ENCODE measurements around the gene EXOC2. TPM values are rescaled to one million over a fixed set of nuclear protein-coding genes. Genes with fewer than 3 reads are reported as not detected.
A peak's percentile ranks its signal among the peaks of the same experiment; 100 is the strongest.

The EXOC2 gene
- total RNA-seq, 2 donors from 2014 or later, result 34.0 to 46.1 TPM

- H3K4me3 Mint-ChIP-seq, result no peak overlapping the region
- no peak for ATAC-seq
These were observed 188.4 kb downstream of the EXOC2 start for GRCh38 chr6:504446-504980.

DNA sequence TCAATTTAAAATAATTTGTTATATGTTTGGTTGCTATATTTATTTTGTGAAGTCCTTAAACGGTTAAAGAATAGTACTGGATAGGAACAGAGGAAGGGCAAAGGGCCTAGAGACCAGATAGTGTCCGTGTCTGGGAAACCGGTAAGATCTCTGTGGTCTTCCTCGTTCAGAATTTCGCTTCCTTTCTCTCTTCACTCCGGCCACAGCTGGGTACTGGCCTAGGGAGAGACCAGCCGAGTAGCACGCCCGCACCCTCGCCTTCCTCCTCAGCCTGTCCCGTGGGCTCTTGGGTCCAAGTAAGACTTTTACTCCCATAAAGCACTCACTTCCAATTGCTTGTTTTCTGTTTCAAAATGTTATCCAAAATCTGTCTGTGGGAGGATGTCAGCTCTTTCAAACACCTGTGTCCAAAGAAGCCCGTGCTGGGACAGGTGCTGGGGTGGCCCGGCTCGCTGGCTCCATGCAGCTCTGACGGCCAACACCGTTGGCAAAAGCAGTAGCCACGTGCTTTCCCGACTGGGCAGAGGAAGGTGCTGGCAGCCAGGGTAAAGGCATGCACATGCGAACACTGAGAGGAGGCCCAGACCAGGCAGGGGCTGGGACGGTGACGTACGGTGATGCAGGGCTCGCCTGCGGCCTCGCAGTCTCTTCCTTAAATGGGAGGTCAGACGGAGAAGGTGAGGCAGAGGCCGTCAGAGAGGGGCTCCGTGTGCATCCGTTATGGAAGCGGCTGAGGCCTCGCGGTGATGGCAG is 189.2 kb downstream of the EXOC2 start:
- peaks cover 61 to 83% of the 10 kb centered on the region in 2 donors for H3K4me1 Mint-ChIP-seq (ENCODE audit: low read depth in 2 of 2)
- H3K9me3 Mint-ChIP-seq, result no peaks in the 10 kb centered on the region
- ATAC-seq (no peak), DNase-seq (ENCODE audit: low spot score) (no peak)
- peak overlapping the region; percentile 15 for H3K4me3 Mint-ChIP-seq
- peaks cover 5% of the 10 kb centered on the region for H3K36me3 Mint-ChIP-seq
- peak overlapping the region; percentile 84 to 91 for H3K27ac Mint-ChIP-seq
- no peaks in the 10 kb centered on the region for H3K27me3 Mint-ChIP-seq

More at GRCh38 chr6:504446-504980, 188.4 kb downstream of the EXOC2 start:
- DNase-seq (ENCODE audit: low spot score), result no peak
- Mint-ChIP-seq H3K36me3 (peaks cover 5% of the 10 kb centered on the region), H3K9me3 (no peaks in the 10 kb centered on the region), H3K27ac (peak overlapping the region; percentile 53 to 91), H3K27me3 (no peaks in the 10 kb centered on the region), H3K4me1 (ENCODE audit: low read depth in 2 of 2) (peaks cover 60 to 83% of the 10 kb centered on the region in 2 donors)

GRCh38 chr6:502761-503160 is 190.2 kb downstream of the EXOC2 start:
- H3K9me3 Mint-ChIP-seq, result no peaks in the 10 kb centered on the region
- peak overlapping the region; percentile 83 to 84 for H3K27ac Mint-ChIP-seq
- ATAC-seq (no peak), DNase-seq (ENCODE audit: low spot score) (no peak)
- H3K4me3 Mint-ChIP-seq, result peak overlapping the region; percentile 87
- peaks cover 9% of the 10 kb centered on the region for H3K36me3 Mint-ChIP-seq
- no peaks in the 10 kb centered on the region for H3K27me3 Mint-ChIP-seq
- peaks cover 59 to 79% of the 10 kb centered on the region in 2 donors for H3K4me1 Mint-ChIP-seq (ENCODE audit: low read depth in 2 of 2)

GRCh38 chr6:501891-502601 is 190.9 kb downstream of the EXOC2 start:
- DNase-seq (ENCODE audit: low spot score) (no peak), ATAC-seq (peak; percentile 52 to 66)
- Mint-ChIP-seq H3K27me3 (no peaks in the 10 kb centered on the region), H3K36me3 (peaks cover 9% of the 10 kb centered on the region), H3K4me1 (ENCODE audit: low read depth in 2 of 2) (peaks cover 55 to 80% of the 10 kb centered on the region in 2 donors), H3K9me3 (no peaks in the 10 kb centered on the region), H3K27ac (peak overlapping the region; percentile 83 to 84), H3K4me3 (peak overlapping the region; percentile 87)

DNA sequence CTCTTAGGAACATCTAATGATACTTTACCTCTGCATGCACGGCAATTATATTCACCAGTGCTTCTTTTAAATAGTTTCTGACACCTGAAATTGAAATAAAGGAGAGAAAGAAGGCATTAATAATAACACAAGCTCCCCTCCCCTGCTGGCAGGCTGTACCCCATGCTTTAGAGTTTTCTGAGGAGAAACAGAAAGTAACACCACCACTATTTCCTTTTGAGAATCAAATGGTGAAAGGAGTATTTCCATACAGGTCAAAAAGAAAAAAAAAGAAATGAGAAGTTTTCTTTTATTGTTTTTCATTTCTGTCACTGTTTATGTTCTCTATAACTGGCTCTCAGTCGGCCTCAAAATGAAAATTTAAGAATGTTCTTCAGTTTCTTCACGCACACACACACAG is 193.3 kb downstream of the EXOC2 start:
- H3K4me1 Mint-ChIP-seq (ENCODE audit: low read depth in 2 of 2), result peaks cover 38 to 60% of the 10 kb centered on the region in 2 donors
- H3K36me3 Mint-ChIP-seq, result peaks cover 13% of the 10 kb centered on the region
- peak; percentile 72 to 82 for ATAC-seq
- no peak for DNase-seq (ENCODE audit: low spot score)
- H3K27ac Mint-ChIP-seq, result peak overlapping the region; percentile 97 to 99
- H3K9me3 Mint-ChIP-seq, result no peaks in the 10 kb centered on the region
- no peaks in the 10 kb centered on the region for H3K27me3 Mint-ChIP-seq
- H3K4me3 Mint-ChIP-seq, result peak overlapping the region; percentile 90

GRCh38 chr6:498795-499231 is 194.1 kb downstream of the EXOC2 start:
- Mint-ChIP-seq H3K4me1 (ENCODE audit: low read depth in 2 of 2) (peaks cover 41 to 61% of the 10 kb centered on the region in 2 donors), H3K36me3 (peaks cover 13% of the 10 kb centered on the region), H3K4me3 (peak overlapping the region; percentile 90), H3K9me3 (no peaks in the 10 kb centered on the region), H3K27me3 (no peaks in the 10 kb centered on the region), H3K27ac (peak overlapping the region; percentile 97 to 99)
- DNase-seq (ENCODE audit: low spot score) (peak; percentile 75), ATAC-seq (peak; percentile 86 to 88)

DNA sequence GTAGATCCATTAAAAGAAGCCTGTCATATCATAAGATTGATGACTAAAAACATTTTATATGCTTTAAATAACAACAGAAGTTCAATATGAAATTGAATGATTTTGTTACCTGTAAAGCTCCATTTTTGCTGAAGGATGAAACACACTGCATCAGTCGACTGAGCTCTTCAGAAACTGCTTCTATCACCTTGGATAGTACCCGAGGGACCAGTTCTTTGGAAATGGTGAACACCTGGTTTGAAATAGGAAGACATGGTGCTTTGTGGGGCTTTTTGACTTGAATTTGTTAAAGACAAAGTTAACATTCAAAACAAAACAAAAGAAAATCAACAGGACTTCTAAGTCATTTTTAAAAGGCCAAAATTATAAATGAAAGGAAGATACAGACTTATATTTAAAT is 195.7 kb downstream of the EXOC2 start:
- Mint-ChIP-seq H3K9me3 (no peaks in the 10 kb centered on the region), H3K27me3 (no peaks in the 10 kb centered on the region), H3K27ac (peak overlapping the region; percentile 97 to 99), H3K4me1 (ENCODE audit: low read depth in 2 of 2) (peaks cover 46 to 66% of the 10 kb centered on the region in 2 donors), H3K4me3 (peak overlapping the region; percentile 58), H3K36me3 (peaks cover 11% of the 10 kb centered on the region)
- ATAC-seq (no peak), DNase-seq (ENCODE audit: low spot score) (no peak)

GRCh38 chr6:496649-497048 is 196.3 kb downstream of the EXOC2 start:
- H3K4me3 Mint-ChIP-seq, result peak overlapping the region; percentile 58
- H3K36me3 Mint-ChIP-seq, result peaks cover 13% of the 10 kb centered on the region
- no peaks in the 10 kb centered on the region for H3K9me3 Mint-ChIP-seq
- H3K27ac Mint-ChIP-seq, result peak overlapping the region; percentile 97 to 99
- DNase-seq (ENCODE audit: low spot score), result no peak
- ATAC-seq, result no peak
- H3K27me3 Mint-ChIP-seq, result no peaks in the 10 kb centered on the region
- H3K4me1 Mint-ChIP-seq (ENCODE audit: low read depth in 2 of 2), result peaks cover 46 to 66% of the 10 kb centered on the region in 2 donors

GRCh38 chr6:494394-494793 is 198.5 kb downstream of the EXOC2 start:
- Mint-ChIP-seq H3K36me3 (peaks cover 14% of the 10 kb centered on the region), H3K27ac (peak overlapping the region; percentile 88 to 94), H3K9me3 (no peaks in the 10 kb centered on the region), H3K4me3 (peak overlapping the region; percentile 87), H3K27me3 (no peaks in the 10 kb centered on the region), H3K4me1 (ENCODE audit: low read depth in 2 of 2) (peaks cover 53 to 71% of the 10 kb centered on the region in 2 donors)
- ATAC-seq, result no peak
- no peak for DNase-seq (ENCODE audit: low spot score)

DNA sequence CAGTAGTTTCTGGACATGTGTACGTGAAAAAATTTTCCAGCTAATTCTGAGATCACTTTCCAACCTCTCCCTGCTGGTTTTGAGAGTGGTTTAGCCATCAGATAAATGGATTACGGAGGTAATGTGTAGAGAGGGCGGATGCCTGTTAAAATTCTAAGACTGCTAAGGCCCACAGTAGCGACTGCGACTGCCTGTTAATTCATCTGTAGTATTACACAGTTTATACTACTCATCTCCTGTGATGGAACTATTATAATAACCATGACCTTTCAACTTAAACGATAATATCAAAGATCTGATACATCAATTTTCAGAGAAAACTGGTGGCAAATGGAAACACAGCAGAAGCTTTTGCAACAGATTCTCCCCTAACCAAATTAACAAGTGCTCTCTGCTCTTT is 199.1 kb downstream of the EXOC2 start:
- ATAC-seq (no peak), DNase-seq (ENCODE audit: low spot score) (no peak)
- H3K36me3 Mint-ChIP-seq, result peaks cover 20% of the 10 kb centered on the region
- no peaks in the 10 kb centered on the region for H3K27me3 Mint-ChIP-seq
- H3K27ac Mint-ChIP-seq, result peak overlapping the region; percentile 88 to 94
- H3K4me1 Mint-ChIP-seq (ENCODE audit: low read depth in 2 of 2), result peaks cover 53 to 71% of the 10 kb centered on the region in 2 donors
- H3K4me3 Mint-ChIP-seq, result peak overlapping the region; percentile 87
- no peaks in the 10 kb centered on the region for H3K9me3 Mint-ChIP-seq

DNA sequence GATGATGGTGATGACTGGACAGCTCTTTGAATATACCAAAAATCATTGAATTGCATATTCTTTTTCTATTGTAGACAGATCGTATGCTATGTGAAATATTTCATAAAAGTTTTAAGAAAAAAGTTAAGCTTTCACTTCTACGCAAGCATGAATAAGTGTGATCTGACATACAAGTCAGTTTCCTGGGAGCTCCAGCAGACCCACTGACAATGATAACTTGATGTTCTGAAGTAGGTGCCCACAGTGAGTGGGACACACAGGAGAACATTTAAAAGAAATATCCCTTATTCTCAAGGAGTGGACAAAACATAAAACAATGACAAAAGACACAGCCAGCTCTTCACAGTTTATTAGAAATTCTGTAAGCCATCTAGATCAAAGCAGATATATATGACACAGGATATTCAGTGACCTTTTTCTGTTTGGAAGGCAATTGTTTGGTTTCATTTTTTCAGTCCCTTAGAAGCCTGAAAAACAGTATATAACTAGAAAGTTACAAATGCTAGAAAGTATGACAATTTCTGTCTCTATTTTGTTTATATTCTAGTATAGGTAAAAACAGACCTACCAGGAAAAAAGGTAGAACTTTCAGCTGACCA is 200.0 kb downstream of the EXOC2 start:
- H3K36me3 Mint-ChIP-seq, result peaks cover 18% of the 10 kb centered on the region
- peak overlapping the region; percentile 87 for H3K4me3 Mint-ChIP-seq
- ATAC-seq (no peak), DNase-seq (ENCODE audit: low spot score) (no peak)
- no peaks in the 10 kb centered on the region for H3K27me3 Mint-ChIP-seq
- H3K27ac Mint-ChIP-seq, result peak overlapping the region; percentile 88 to 94
- peaks cover 49 to 68% of the 10 kb centered on the region in 2 donors for H3K4me1 Mint-ChIP-seq (ENCODE audit: low read depth in 2 of 2)
- no peaks in the 10 kb centered on the region for H3K9me3 Mint-ChIP-seq

DNA sequence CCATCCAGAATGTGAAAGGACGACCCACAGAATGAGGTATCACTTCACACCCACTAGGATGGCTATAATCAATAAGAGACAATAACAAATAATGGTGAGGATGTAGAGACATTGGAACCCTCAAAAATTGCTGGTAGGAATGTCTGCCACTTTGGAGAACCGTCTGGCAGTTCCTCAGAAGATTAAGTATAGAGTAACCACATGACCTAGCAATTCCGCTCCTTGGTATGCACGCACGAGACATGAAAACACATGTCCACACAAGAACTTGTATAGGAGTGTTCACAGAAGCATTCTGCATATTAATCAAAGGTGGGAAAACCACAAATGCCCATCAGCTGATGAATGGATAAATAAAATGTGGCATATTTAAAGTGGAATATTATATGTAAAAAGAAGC is 200.8 kb downstream of the EXOC2 start:
- Mint-ChIP-seq H3K27ac (peak overlapping the region; percentile 88 to 94), H3K27me3 (no peaks in the 10 kb centered on the region), H3K36me3 (peaks cover 18% of the 10 kb centered on the region), H3K4me1 (ENCODE audit: low read depth in 2 of 2) (peaks cover 49 to 65% of the 10 kb centered on the region in 2 donors), H3K4me3 (peak overlapping the region; percentile 87), H3K9me3 (no peaks in the 10 kb centered on the region)
- DNase-seq (ENCODE audit: low spot score) (no peak), ATAC-seq (no peak)

DNA sequence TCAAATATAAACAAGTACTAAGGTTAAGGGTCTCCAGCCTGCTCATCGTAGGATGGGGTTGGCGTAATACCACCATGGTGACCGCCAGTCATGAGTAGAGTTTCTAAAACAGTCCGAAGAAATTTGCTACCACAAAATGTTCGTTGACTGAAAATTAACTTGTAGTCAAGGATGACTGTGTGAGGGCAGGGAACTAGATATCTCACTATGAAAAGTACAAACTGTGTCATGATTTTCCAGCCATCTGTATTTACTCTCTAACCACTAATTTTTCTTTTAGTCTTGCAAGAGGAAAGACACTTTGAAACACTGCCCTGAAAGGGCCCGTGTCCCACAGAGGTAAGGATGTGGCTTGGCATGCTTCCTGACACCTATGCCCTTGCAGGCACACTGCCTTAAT is 201.7 kb downstream of the EXOC2 start:
- Mint-ChIP-seq H3K4me3 (peak overlapping the region; percentile 87), H3K27me3 (no peaks in the 10 kb centered on the region), H3K9me3 (no peaks in the 10 kb centered on the region), H3K4me1 (ENCODE audit: low read depth in 2 of 2) (peaks cover 49 to 61% of the 10 kb centered on the region in 2 donors), H3K36me3 (peaks cover 18% of the 10 kb centered on the region), H3K27ac (peak overlapping the region; percentile 88 to 94)
- no peak for DNase-seq (ENCODE audit: low spot score)
- ATAC-seq, result peak; percentile 62 to 71

All from natural killer cell treated with Interleukin-12 subunit alpha and Interleukin-12 subunit beta and Interleukin-15 and Interleukin-18, amount 100 ng/mL, for 72 hours (primary cell).